HUES64 (cell line): ENCODE results near the gene KIF2A.

Source experiments
- H3K27ac ChIP-seq: 2 replicates; pipeline ENCODE4 v1.7.0; 2013; ENCODE audit warnings: low read depth, low read length, inconsistent platforms
- H3K27me3 ChIP-seq: 2 replicates; pipeline ENCODE4 v1.6.1; 2013; ENCODE audit warnings: mild to moderate bottlenecking, low read length; ENCODE audit not compliant: insufficient read depth
- H3K36me3 ChIP-seq: 2 replicates; pipeline ENCODE4 v1.6.1; 2013; ENCODE audit warnings: mild to moderate bottlenecking, low read length; ENCODE audit not compliant: insufficient read depth
- H3K4me1 ChIP-seq: 2 replicates; pipeline ENCODE4 v1.6.1; 2013; ENCODE audit warnings: mild to moderate bottlenecking, low read length, moderate library complexity; ENCODE audit not compliant: insufficient read depth
- H3K4me3 ChIP-seq: 2 replicates; pipeline ENCODE4 v1.5.1; 2013; ENCODE audit warnings: mild to moderate bottlenecking, low read length, moderate library complexity
- H3K9ac ChIP-seq: 2 replicates; pipeline ENCODE4 v1.6.1; 2013; ENCODE audit warnings: mild to moderate bottlenecking, low read depth, low read length
- H3K9me3 ChIP-seq: 2 replicates; pipeline ENCODE4 v1.6.1; 2013; ENCODE audit warnings: low read depth, low read length; ENCODE audit not compliant: insufficient read depth
- WGBS: fragments of 150-250, 120-280 bp; methylation state at CpG from one replicate; pipeline ENCODE4 v1.1.7; 2013; ENCODE audit warnings: missing lambda C conversion rate; 5-methylcytosine and 5-hydroxymethylcytosine counted together

The KIF2A gene

DNA sequence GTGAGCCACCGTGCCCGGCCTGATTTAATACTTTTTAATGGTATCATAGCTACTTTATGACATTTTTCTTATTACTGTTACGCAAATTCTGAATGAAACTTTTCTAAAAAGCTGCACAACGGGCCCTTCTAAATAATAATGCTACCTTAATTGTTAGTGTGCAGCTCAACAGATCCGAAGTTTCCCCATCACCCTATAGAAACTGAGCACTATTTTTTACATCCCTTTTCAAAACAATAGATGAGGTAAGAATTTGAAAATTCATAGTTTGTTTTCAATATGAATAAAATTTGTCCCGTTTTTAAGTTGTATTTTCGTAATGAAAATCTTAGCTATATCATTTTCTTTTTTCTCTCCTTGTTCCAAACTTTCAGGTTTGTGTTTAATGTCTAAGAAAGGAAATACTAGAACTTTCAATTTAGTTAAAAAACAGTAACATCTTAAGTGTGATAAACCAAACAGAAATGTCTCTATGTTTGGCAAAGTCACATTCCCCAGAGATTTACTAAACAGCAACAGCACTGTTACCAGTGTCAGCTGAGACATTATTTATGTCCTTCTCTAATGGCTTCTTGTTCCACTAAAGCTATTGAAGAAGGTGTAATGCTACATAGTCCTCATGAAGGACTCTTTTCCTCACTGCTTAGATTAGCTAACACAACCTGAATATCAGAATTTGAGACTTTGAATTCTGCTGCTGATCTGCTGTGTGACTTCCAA lies 22.9 kb downstream of the KIF2A start:
- no peak overlapping the region for H3K27ac ChIP-seq
- H3K36me3 ChIP-seq, result 0 out of 2 replicates have a peak, but pooled peaks cover 4% of the 10 kb centered on the region
- 76% methylated on average over 5 of the region's 7 CpGs for WGBS
- no peak overlapping the region for H3K9ac ChIP-seq
- H3K27me3 ChIP-seq, result no peaks in the 10 kb centered on the region
- no peaks in the 10 kb centered on the region for H3K9me3 ChIP-seq
- H3K4me3 ChIP-seq, result no peak overlapping the region
- H3K4me1 ChIP-seq, result 0 out of 2 replicates have a peak, but pooled peaks cover 3% of the 10 kb centered on the region

DNA sequence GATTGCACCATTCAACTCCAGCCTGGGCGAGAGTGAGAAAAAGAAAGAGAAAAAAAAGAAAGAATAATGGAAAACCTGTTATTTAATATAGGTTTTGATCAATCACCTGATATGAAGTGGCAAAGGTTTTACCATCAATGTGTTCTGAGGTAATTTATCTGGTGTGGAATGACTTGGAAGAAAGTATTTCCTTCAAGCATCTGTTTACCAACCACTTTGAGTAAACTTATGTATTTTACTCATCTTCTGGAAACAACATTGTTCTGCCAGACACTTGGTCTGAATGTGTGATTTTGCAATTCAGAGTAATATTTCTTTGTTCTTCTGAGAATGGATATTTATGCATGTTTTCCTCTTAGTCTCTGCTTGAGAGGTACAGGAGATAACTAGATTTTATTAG lies 24.3 kb downstream of the KIF2A start:
- H3K27me3 ChIP-seq, result no peaks in the 10 kb centered on the region
- H3K4me3 ChIP-seq, result no peak overlapping the region
- H3K9ac ChIP-seq, result no peak overlapping the region
- no peaks in the 10 kb centered on the region for H3K9me3 ChIP-seq
- peaks cover 8% of the 10 kb centered on the region; the same call in 1 of the 2 replicates for H3K36me3 ChIP-seq
- no peak overlapping the region for H3K27ac ChIP-seq
- 0 out of 2 replicates have a peak, but pooled peaks cover 3% of the 10 kb centered on the region for H3K4me1 ChIP-seq
- WGBS, result 87% methylated on average over 1 of the region's 1 CpG

DNA sequence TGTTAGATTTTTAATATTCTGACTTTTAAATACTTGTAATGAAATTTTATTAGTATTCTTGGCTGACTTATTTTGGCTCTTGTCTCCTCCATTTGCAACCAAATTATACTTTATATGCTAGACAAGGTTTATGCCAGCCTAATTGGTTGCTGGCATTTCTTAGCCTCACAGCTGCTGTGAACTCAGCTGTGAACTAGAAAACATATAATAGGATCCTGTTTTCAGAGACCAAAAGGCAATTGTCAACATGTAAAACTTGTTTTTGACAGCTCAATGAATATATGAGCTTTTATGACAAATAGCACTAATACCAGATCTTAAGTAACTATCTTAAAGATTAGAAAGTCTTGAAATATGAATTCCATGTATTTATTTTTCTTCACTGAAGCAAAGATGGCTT lies 25.9 kb downstream of the KIF2A start:
- H3K4me1 ChIP-seq, result 0 out of 2 replicates have a peak, but pooled peaks cover under 1% of the 10 kb centered on the region
- peaks cover 8% of the 10 kb centered on the region; the same call in 1 of the 2 replicates for H3K36me3 ChIP-seq
- no peak overlapping the region for H3K27ac ChIP-seq
- H3K4me3 ChIP-seq, result no peak overlapping the region
- H3K9me3 ChIP-seq, result no peaks in the 10 kb centered on the region
- H3K27me3 ChIP-seq, result no peaks in the 10 kb centered on the region
- H3K9ac ChIP-seq, result no peak overlapping the region

- 95% methylated on average over 8 of the region's 8 CpGs for whole genome bisulfite sequencing
- H3K36me3 ChIP-seq, result peaks cover 8% of the 10 kb centered on the region; the same call in 1 of the 2 replicates
- no peak overlapping the region for H3K4me3 ChIP-seq
Measured at GRCh38 chr5:62333250-62333794, 27.3 kb downstream of the KIF2A start.

DNA sequence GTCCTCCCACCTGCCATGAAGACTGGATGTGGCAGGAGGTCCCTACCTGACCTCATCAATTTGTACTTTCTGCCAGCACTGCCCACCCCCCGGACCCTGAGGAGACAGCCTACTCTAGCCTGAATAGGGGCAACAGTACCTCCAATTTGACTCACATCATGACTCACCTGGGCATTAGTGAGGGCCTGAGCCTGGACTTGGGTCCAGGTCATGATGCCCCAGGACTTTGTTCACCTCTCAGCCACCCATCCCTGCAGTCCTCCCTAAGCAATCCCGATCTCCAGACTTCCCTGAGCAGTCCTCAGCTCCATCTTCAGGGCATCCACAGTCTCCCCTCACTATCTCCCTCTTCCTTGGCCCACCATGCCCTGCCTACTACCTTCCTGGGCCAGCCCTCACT lies 28.1 kb downstream of the KIF2A start:
- 91% methylated on average over 2 of the region's 2 CpGs for WGBS
- no peaks in the 10 kb centered on the region for H3K9me3 ChIP-seq
- peaks cover 8% of the 10 kb centered on the region; the same call in 1 of the 2 replicates for H3K36me3 ChIP-seq
- H3K4me3 ChIP-seq, result no peak overlapping the region
- H3K27ac ChIP-seq, result no peak overlapping the region
- no peaks in the 10 kb centered on the region for H3K4me1 ChIP-seq
- H3K27me3 ChIP-seq, result no peaks in the 10 kb centered on the region
- no peak overlapping the region for H3K9ac ChIP-seq

More at GRCh38 chr5:62333250-62333794, 27.3 kb downstream of the KIF2A start:
- Histone ChIP-seq H3K9ac (no peak overlapping the region), H3K27me3 (no peaks in the 10 kb centered on the region), H3K4me1 (no peaks in the 10 kb centered on the region), H3K9me3 (no peaks in the 10 kb centered on the region), H3K27ac (no peak overlapping the region)

- no peaks in the 10 kb centered on the region for H3K27me3 ChIP-seq
- 81% methylated on average over 1 of the region's 1 CpG for WGBS
Measured at GRCh38 chr5:62340392-62340791, 34.4 kb downstream of the KIF2A start.

DNA sequence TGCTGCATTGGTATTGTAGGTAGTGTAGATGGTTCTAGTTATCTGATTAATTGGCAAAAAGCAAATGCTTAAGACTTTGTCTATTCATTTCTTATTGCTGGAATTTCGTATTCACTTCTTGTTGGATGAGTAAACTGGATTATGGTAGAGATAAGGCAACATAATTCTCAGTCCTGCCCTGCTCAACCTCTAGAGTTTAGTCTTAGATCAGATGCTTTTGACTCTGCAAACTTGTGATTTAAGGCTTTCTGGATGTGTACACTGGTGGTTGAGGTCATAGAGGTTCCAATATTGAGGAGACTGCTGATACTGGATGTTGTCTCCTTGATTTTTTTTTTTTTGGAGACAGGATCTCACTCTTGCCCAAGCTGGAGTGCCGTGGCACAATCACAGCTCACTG lies 35.0 kb downstream of the KIF2A start:
- H3K36me3 ChIP-seq, result no peaks in the 10 kb centered on the region
- WGBS, result 92% methylated on average over 2 of the region's 2 CpGs
- no peaks in the 10 kb centered on the region for H3K4me1 ChIP-seq
- no peaks in the 10 kb centered on the region for H3K27me3 ChIP-seq
- no peak overlapping the region for H3K9ac ChIP-seq
- no peaks in the 10 kb centered on the region for H3K9me3 ChIP-seq
- H3K4me3 ChIP-seq, result no peak overlapping the region
- H3K27ac ChIP-seq, result no peak overlapping the region

More at GRCh38 chr5:62340392-62340791, 34.4 kb downstream of the KIF2A start:
- Histone ChIP-seq H3K27ac (no peak overlapping the region), H3K4me1 (no peaks in the 10 kb centered on the region), H3K4me3 (no peak overlapping the region), H3K9ac (no peak overlapping the region), H3K9me3 (no peaks in the 10 kb centered on the region), H3K36me3 (no peaks in the 10 kb centered on the region)

DNA sequence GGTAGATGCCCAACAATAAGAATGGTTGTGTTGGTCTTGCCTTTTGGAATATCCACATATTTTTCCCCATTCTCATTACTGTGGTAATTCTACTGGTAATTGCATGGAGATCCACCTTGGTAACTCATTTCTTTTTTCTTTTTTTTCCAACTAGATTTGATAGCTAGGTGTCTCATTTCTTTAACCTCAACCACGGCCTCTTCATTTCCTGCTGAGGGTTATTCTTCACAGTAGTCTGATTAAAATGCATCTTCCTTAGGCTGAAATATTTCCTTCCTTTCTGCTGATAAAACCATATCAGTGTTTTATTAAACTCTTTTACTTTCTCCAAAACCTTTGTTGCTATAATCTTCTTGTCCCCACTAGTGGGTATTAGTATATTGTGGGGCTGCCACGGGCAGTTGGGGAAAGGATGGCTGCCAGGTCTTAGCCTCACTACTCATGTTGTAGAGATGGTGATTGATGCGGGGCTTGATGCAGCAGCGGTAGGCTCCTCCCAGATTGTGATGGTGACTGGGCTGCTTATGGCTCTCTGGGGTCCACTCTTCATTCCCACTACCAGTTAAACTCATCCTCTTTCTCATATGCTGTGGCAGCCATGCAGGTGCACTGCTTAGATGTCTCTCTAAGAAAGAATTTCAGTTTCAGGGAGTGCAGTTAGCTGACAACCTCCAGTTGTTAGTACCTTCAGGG lies 35.9 kb downstream of the KIF2A start:
- Histone ChIP-seq H3K4me1 (no peaks in the 10 kb centered on the region), H3K4me3 (no peak overlapping the region), H3K9me3 (no peaks in the 10 kb centered on the region), H3K36me3 (no peaks in the 10 kb centered on the region), H3K27ac (no peak overlapping the region), H3K9ac (no peak overlapping the region), H3K27me3 (no peaks in the 10 kb centered on the region)
- WGBS, result 100% methylated on average over 3 of the region's 4 CpGs

- Histone ChIP-seq H3K27ac (no peak overlapping the region), H3K4me3 (no peak overlapping the region), H3K9ac (no peak overlapping the region), H3K9me3 (no peaks in the 10 kb centered on the region), H3K27me3 (no peaks in the 10 kb centered on the region), H3K4me1 (no peaks in the 10 kb centered on the region), H3K36me3 (no peaks in the 10 kb centered on the region)
- WGBS, result 100% methylated on average over 2 of the region's 2 CpGs
Measured at GRCh38 chr5:62342476-62342837, 36.5 kb downstream of the KIF2A start.

DNA sequence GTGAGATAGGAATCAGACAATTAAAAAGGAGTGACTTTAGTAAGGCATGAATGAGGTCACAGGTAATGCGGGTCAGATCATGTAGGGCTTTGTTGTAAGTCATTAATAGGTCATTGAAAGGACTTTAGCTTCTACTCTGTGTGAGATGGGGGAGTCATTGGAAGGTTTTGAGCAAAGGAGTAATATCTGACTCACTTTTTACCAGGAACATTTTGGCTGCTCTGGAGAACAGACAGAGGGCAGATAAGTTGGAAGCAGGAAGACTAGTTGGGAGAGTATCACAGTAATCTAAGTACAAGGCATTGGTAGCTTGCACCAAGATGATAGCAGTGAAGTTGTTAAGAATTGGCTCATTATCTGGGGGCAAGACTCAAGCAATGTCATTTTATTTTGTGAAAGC lies 37.4 kb downstream of the KIF2A start:
- no peak overlapping the region for H3K27ac ChIP-seq
- H3K27me3 ChIP-seq, result no peaks in the 10 kb centered on the region
- no peak overlapping the region for H3K4me3 ChIP-seq
- 95% methylated on average over 1 of the region's 1 CpG for WGBS
- H3K4me1 ChIP-seq, result no peaks in the 10 kb centered on the region
- H3K9me3 ChIP-seq, result no peaks in the 10 kb centered on the region
- no peak overlapping the region for H3K9ac ChIP-seq
- peaks cover 8% of the 10 kb centered on the region for H3K36me3 ChIP-seq

DNA sequence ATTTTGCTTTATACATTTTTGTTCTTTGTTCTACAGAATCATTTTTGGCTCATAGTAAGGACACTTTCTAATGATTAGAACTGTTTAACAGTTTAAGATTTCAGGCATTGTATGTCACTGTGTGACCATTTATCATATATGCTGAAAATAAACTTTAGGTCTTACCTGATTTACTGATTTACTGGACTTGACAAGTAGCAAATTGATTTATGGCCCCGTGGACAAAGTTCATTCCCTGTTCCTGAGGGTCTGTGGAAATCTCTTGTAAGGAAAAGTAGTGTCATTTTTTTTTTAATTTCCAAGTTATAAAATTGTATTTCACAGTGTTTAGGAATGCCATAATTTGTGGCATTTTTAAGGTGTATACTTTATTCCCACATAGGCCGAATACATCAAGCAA lies 40.7 kb downstream of the KIF2A start:
- H3K9me3 ChIP-seq, result no peaks in the 10 kb centered on the region
- WGBS, result 98% methylated on average over 2 of the region's 2 CpGs
- no peaks in the 10 kb centered on the region for H3K27me3 ChIP-seq
- no peak overlapping the region for H3K27ac ChIP-seq
- no peak overlapping the region for H3K4me3 ChIP-seq
- H3K4me1 ChIP-seq, result no peaks in the 10 kb centered on the region
- no peak overlapping the region for H3K9ac ChIP-seq
- peaks cover 39% of the 10 kb centered on the region for H3K36me3 ChIP-seq
